GM21786 (cell line): ENCODE data around the gene EMC7.
"Not testable (repeated sequence)": the region's sequence is repeated elsewhere in the genome, so short reads cannot be mapped to it uniquely, and the experiment has no call there.

Experiments
- ATAC-seq: cut with Tn5 transposase; IDR thresholded peaks from one replicate; pipeline ENCODE4 v1.9.1; 2021; ENCODE audit not compliant: unreplicated experiment

Gene EMC7

DNA sequence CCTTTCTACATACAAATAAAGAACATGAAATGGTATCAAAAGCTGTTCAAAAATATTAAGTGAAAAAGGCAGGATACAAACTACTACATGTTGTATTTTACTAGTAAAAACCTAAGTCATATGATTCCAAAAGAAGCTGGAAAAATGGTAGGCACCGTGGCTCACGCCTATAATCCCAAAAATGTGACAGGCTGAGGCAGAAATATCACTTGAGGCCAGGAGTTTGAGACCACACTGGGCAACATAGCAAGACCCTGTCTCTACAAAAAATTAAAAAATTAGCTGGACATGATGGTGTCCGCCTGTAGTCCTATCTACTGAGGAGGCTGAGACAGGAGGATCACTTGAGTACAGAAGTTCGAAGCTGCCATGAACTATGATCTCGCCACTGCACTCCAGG is 1.7 kb downstream of the EMC7 start:
- ATAC-seq: no peak

DNA sequence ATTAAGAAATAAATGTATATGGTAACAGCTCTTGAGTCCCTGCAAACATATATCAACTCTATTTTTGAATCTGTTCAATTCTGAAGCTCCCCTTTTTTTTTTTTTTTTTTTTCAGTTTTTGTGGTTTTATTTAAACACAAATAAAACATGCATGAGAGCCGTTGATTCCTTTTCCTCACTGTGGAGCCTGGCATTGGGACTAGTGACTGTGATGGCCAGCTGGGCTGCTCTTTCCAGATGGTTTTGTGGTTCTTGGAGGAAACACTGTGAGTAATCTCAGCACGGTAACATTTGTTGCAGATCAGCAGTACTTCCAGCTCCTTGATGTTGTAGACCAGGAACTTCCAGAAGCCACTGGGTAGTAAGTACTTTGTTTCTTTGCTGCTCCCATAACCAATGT is 15.9 kb downstream of the EMC7 start:
- no peak for ATAC-seq

- no peak for ATAC-seq
These were observed 17.6 kb downstream of the EMC7 start for GRCh38 chr15:34084086-34084485.

DNA sequence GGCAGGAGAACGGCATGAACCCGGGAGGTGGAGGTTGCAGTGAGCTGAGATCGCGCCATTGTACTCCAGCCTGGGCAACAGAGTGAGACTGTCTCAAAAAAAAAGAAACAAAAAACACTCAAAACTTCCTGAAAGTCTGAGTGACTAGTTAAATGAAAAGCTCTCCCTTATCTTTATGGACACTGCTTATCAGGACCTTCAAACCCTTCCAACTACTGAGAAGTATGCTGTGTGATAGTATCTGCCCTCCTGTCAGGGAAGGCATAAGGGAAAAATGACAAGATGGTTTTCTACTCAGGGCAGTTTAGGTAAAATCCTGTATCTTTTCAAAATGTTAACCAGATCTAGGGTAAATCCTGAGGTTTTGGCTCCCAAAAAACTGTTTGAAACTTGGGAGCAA is 21.8 kb downstream of the EMC7 start:
- no peak for ATAC-seq

DNA sequence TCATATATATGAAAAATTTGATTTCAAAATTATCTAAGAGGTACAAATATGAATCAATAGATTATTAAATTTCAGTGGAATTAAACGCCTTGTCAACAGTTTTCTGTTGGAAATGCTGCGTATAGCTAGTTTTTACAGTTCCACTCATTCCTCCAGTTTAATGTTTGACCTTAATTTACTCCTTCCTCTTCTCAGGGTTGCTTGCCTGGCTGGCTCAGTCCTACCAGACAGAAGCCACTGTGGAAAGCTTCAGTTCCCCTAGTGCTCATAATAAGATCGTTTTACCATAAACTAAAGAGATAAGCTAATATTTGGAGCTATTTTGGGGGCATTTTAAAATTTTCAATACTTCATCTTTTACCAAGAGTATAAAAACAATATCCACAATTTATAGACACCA is 22.8 kb downstream of the EMC7 start:
- no peak for ATAC-seq

GRCh38 chr15:34076785-34077184 is 24.9 kb downstream of the EMC7 start:
- ATAC-seq: no peak

GRCh38 chr15:34070003-34070402 is 31.7 kb downstream of the EMC7 start:
- no peak for ATAC-seq

- ATAC-seq: no peak
These were observed 35.7 kb downstream of the EMC7 start for GRCh38 chr15:34065941-34066340.

GRCh38 chr15:34065261-34065660 is 36.4 kb downstream of the EMC7 start:
- ATAC-seq: no peak

DNA sequence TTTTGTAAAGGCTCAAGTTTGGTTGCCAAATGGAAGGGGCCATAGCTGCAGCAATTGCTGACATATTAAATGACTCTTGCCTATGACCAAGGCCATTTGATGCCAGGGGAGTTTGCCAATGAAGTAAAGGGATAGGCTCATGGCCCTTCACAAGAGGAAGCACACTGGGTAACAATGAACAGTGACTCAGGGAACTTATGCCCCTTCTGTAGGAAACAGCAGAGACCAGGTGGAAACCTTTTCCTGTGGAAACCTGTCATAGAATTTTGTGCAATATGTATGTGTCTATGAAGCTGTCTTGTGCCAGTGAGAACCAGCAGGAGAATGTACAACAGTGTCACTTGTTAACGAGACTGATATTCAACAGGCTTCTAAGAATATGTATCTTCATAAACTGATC is 37.2 kb downstream of the EMC7 start:
- ATAC-seq: no peak

GRCh38 chr15:34059946-34060345 is 41.7 kb downstream of the EMC7 start:
- no peak for ATAC-seq

- no peak for ATAC-seq
These were observed 42.2 kb downstream of the EMC7 start for GRCh38 chr15:34059476-34059875.

GRCh38 chr15:34056911-34057310 is 44.8 kb downstream of the EMC7 start:
- ATAC-seq: no peak

DNA sequence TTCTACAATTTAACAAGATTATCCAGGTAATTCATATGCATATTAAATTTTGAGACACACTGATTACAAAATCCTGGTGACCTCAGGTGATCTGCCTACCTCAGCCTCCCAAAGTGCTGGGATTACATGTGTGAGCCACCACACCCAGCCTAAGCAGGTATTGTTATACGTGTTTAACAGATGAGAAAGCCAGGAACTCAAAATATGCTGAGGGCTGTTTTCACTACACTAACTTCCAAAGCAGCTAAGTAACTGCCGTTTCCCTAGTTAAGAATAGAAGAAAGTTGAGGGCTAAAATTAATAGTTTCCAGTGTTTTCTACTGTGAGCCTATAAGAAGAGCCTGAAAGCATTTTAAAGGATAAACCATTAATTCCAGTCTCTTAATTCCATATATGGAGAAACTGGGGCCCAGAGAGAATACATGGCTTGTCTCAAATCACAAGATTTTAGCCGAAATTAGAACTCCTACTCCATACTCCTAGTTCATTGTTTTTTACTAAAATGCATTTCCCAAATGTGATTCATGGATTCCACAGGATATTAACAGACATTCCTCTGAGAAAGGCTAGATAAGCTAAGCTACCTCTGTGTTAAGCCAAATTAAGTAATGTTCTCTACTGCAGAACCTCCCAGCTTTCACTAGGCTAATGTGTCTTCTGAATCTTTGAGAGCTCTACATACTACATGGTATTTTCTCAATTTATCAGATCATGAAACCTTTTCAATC is 45.6 kb downstream of the EMC7 start:
- no peak for ATAC-seq

GRCh38 chr15:34054081-34054707 is 47.5 kb downstream of the EMC7 start:
- no peak for ATAC-seq

DNA sequence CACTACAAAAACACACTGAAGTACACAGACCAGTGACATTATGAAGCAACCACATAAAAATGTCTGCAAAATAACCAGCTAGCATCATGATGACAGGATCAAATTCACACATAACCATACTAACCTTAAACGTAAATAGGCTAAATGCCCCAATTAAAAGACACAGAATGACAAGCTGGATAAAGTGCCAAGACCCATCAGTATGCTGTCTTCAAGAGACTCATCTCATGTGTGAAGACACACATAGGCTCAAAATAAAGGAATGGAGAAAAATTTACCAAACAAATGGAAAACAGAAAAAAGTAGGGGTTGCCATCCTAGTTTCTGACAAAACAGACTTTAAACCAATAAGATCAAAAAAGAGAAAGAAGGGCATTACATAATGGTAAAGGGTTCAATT is 51.3 kb downstream of the EMC7 start:
- not testable (repeated sequence) for ATAC-seq

DNA sequence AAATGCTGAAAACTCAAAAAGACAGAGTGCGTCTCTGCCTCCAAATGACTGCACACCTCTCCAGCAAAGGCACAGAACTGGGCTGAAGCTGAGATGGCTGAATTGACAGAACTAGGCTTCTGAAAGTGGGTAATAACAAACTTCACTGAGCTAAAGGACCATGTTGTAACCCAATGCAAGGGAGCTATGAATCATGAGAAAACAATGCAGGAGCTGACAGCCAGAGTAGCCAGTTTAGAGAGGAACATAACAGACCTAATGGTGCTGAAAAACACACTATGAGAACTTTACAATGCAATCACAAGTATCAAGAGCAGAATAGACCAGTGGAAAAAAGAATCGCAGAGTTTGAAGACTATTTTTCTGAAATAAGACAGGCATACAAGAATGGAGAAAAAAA is 52.5 kb downstream of the EMC7 start:
- ATAC-seq: no peak

DNA sequence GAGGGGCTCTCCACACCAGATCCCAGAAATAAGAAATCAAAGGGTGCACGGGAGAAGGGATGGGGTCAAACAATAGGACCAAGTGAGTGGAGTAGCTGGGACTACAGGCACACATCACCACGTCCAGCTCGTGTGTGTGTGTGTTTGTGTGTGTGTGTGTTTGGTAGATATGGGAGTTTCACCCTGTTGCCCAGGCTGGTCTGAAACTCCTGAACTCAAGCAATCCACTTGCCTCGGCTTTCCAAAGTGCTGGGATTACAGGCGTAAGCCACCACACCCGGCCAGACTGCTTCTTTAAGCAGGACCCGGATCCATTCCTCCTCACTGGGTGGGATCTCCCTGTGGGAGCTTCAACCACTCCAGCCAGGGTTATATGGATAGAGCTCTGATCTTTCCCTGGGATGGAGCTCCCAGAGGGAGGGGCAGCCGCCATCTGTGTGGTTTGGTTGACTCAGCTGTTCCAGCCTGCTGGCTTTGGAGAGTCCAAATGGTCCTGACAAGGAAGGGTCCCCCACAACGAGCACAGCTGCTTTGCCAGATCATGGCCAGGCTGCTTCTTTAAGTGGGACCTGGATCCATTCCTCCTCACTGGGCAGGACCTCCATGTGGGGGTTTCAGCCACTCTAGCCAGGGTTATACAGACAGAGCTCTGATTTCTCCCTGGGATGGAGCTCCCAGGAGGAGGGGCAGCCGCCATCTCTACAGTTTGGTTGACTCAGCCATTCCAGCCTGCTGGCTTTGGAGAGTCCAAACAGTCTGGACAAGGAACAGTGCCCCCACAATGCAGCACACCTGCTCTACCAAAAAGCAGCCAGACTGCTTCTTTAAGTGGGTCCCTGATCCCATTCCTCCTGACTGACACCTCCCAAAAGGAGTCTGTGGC is 53.5 kb downstream of the EMC7 start:
- ATAC-seq: no peak

DNA sequence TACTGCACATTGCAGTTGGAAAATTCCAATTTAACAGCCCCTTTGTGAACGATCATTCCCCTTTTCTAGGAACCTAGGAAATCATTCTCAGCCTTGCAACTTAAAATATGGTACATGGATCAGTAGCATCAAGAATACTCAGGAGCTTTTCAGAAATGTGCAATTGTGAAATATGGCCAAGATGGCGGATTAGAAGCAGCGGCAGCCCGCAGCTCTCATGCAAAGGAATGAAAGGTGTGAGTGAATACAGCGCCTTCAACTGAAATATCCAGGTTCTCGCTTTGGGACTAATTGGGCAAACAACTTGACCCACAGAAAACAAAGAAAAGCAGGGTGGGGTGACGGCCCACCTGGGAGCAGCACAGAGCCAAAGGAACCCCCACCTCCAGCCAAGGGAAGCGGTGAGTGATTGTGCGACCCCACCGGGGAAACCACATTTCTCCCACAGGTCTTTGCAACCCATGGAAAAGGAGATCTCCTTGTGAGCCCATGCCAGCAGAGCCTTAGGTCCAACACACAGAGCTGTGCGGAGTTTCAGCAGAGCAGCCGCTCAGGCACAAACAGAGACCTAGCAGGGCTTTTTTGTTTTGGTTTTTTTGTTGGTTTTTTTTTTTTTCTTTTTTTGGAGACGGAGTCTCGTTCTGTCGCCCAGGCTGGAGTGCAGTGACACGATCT is 55.1 kb downstream of the EMC7 start:
- ATAC-seq: no peak

DNA sequence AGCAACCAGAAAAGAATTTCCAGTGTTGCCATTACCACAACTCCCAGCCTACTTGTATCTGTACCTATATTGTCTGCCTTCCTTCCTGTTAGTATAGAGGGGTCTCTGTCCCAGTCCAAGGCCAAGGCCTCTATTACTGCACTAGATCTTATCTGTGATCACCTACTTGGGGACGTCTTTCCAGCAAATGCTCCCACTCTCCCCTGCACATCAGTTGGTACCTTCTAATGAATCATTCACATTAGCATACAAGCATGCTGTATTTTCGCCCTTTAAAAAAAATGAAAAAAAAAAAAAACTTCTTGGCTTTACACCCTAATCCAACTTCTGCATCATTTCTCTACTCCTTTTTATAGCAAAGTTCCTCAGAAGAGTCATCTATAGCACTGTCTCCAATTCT is 57.8 kb downstream of the EMC7 start:
- ATAC-seq: no peak

- ATAC-seq: no peak
These were observed 58.3 kb downstream of the EMC7 start for GRCh38 chr15:34043391-34043790.

GRCh38 chr15:34039790-34040113 is 61.9 kb downstream of the EMC7 start:
- peak; percentile 24 for ATAC-seq
